NT2/D1 (cell line): ENCODE results near the gene CTSK.

Experiments used
- SUZ12 ChIP-seq: IDR thresholded peaks from 2 replicates; pipeline ENCODE4 v1.6.1; 2011; ENCODE audit not compliant: insufficient read length, insufficient read depth; ENCODE audit errors: extremely low read depth
- YY1 ChIP-seq: IDR thresholded peaks from 2 replicates; pipeline ENCODE4 v1.6.1; 2011; ENCODE audit not compliant: insufficient read length, insufficient read depth
- ZNF274 ChIP-seq: IDR thresholded peaks from 2 replicates; pipeline ENCODE4 v1.6.1; 2011; ENCODE audit warnings: mild to moderate bottlenecking, low read depth, low read length

DNA sequence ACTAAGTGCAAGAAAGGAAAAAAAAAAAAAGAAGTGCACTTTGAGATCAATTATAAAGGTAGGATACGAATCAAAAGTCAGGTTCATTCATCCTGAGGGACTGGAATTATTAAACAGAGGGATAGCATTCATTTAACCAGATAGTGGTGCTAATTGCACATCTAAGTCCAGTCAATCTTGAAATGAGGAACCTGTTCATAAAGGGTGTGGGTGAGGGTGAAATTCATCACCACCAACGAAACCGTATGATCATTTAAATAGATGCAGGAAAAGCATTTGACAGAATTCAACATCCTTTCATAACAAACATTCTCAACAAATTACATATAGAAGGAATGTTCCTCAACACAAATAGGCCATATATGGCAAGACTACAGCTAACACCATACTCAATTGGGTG lies 48.0 kb downstream of the CTSK start:
- TF ChIP-seq ZNF274 (no peak), YY1 (no peak), SUZ12 (no peak)
